SH-SY5Y (cell line): ENCODE results near the gene ARHGEF28.

Source experiments
- GATA2 ChIP-seq: IDR thresholded peaks from 2 replicates; pipeline ENCODE4 v1.6.1; 2011; ENCODE audit warnings: mild to moderate bottlenecking, low read depth, low read length
- GATA3 ChIP-seq: IDR thresholded peaks from 2 replicates; pipeline ENCODE4 v1.6.1; 2011; ENCODE audit warnings: low read depth, mild to moderate bottlenecking, low read length, moderate library complexity

ARHGEF28 gene

GRCh38 chr5:73748510-73749400 lies 122.8 kb downstream of the ARHGEF28 start:
- TF ChIP-seq GATA2 (no peak), GATA3 (no peak)

DNA sequence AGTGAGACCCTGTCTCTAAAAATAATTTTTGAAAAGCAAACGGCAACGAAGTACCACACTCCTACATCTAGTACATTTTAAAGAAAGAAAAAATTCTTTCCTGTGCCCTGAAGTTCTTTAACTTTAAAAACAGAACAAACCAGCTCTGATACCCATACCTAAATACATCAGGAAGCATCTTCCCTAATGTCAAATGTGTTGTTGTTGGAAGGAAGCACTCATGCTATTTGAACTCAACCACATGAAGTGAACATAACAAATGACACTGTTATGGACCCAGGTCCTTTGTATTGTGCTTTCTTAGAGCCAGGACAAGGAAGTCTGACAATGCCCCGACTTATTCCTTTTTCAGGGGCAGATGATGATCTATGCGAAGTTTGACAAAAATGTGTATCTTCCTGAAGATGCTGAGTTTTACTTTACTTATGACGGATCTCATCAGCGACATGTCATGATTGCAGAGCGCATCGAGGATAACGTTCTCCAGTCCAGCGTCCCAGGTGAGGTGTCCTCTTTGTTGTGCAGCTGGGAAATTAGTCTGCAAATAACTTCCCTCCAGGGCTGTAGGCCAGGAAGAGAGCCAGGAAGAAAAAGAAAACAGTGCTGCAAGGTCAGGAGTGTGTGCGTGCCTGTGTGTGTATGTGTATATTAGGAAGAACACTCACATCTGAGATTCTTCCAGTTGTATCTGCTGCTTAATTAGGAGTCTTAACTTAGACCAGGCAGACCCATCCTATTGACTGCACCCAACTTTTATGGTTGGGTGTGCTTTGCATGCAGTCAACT lies 123.7 kb downstream of the ARHGEF28 start:
- no peak for TF ChIP-seq GATA3
- TF ChIP-seq GATA2: no peak

DNA sequence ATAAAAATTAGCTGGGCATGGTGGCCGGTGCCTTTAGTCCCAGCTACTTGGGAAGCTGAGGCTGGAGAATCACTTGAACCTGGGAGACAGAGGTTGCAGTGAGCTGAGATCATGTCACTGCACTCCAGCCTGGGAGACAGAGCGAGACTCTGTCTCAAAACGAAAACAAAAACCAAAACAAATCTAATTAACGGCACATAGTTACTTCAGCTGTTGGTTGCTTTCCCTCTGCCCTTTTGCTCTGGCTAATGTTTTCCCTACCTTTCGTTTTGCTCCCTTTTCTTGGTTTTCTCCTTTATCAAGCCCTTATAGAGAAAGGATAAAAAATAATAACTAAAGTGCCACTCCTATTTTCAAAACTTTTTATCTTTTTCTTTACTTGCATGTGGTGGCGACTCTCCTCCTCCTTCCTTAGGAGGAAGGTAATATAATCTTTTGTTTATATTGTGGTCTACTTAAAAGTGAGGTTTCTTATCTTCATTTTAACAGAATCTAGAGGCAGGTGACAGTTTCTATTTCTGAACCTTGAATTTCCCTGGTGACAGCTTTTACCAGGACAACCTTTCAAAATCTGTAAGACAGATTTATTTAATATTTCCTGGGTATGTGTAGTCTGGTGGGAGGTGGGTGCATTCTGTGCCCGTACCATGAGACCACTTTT lies 125.4 kb downstream of the ARHGEF28 start:
- TF ChIP-seq GATA2 (no peak), GATA3 (no peak)

DNA sequence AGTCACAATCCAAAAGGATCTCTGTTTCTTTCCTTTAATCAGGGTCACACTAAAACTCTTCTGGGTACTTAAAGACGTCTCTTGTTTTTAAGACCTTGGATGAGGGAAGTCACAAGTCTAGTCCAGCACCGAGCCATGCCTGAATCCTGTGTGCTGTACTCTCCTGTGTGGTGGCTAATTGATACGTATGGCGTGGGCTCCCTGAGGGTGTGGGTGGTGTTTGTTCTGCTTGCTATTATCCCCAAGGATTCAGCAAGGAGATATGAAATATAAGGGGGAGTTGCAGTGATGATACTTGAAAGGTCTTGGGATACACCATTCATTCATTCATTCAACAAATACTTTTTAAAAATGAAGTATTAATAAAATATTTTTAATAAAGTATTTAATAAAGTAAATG lies 128.3 kb downstream of the ARHGEF28 start:
- TF ChIP-seq GATA2 (no peak), GATA3 (no peak)

- TF ChIP-seq GATA2: no peak
- TF ChIP-seq GATA3: no peak
Measured at GRCh38 chr5:73757416-73757815, 131.4 kb downstream of the ARHGEF28 start.

- TF ChIP-seq GATA3 (no peak), GATA2 (no peak)
Measured at GRCh38 chr5:73759771-73760170, 133.8 kb downstream of the ARHGEF28 start.

GRCh38 chr5:73763300-73764032 lies 137.5 kb downstream of the ARHGEF28 start:
- no peak for TF ChIP-seq GATA3
- no peak for TF ChIP-seq GATA2

DNA sequence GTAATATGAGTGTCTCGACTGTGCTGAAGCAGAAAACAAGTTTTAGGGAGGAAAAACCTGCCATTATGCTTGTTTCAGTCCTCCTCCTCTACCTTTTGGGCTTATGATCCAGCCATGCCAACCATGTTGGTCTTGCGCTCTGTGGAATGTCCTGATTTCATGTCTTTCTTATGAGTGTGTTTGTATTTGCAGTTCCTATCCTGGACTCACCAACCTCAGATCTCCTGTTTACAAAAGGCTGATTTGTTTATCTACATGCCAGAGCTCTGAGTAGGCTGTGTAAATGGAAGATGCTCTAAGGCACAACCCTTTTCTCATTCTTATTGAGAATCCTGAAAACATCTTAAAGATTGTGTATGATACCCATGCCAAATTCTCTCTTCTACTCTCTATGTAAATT lies 138.6 kb downstream of the ARHGEF28 start:
- TF ChIP-seq GATA3 (no peak), GATA2 (no peak)

DNA sequence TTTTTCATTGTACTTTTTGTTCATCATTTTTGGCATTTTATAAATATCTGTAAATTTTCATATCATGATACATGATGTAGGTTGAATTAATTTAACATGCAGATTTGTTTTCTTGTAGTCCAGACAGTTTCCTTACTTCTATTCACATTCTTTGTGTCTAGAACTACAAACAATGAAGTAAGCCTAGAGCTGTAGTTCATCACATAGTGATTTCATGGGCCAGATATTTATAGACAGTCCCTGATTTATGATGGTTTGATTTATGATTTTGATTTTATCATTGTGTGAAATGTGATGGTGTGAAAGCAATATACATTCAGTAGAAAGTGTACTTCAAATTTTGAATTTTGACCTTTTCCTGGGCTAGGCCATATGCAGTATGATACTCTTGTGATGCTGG lies 139.0 kb downstream of the ARHGEF28 start:
- TF ChIP-seq GATA3 (no peak), GATA2 (no peak)

- TF ChIP-seq GATA3 (no peak), GATA2 (no peak)
Measured at GRCh38 chr5:73766902-73767301, 140.9 kb downstream of the ARHGEF28 start.

DNA sequence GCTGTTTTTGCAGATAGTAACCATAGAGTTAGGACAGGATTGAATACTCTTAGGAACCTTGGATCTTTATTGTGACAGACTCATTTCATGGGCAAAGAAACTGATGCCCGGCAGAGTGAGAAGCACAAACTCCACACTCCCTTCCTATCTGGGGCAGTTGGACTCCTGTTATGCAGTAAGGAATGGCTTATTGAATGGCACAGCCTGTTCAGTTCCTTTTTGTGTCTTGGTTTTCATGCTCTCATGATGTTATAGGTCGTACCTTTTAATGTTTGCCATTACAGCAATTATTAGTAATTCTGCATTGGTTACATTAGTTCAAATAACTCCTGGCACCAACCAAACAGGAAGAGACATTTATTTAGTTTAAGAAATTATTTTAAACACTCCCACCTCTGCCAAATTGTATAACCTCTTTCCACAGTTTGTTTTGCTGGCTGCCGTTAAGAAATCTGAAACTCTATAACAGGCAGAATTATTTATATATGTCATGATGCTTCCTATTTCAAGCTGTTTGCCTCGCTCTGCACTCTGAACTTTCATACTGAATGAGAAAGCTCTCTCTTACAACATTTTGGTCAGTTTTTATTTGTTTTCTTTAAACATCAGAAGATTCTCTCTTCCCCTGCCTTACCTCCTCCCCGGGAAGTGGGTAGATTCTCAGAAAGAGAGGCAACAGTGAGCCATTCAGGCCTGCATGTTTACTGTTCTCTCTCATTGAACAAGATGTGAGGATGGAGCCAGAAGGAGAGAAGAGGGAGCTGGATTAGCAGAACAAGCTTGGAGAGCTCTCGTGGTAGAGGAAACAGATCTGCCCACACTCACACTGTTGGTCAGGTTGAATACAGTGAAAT lies 144.4 kb downstream of the ARHGEF28 start:
- TF ChIP-seq GATA3 (no peak), GATA2 (no peak)

DNA sequence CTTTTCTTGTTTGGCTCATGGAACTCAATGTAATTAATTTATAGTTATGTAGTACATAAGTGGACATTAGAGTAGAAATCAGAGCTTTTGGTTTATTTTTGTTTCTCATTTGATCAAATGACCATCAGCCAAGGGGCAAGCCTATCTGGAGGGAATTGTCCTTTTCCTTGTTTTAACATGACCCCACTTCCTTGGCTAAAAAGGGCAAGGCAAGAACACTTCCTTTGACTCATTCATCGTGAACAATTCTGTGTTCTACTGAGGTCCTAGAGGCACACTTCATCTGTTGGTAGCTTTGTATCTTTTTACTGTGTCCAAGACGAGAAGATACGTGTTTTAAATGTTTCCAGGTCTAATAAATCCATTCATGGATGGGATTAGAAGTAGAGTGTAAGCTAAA lies 148.9 kb downstream of the ARHGEF28 start:
- no peak for TF ChIP-seq GATA3
- TF ChIP-seq GATA2: no peak

DNA sequence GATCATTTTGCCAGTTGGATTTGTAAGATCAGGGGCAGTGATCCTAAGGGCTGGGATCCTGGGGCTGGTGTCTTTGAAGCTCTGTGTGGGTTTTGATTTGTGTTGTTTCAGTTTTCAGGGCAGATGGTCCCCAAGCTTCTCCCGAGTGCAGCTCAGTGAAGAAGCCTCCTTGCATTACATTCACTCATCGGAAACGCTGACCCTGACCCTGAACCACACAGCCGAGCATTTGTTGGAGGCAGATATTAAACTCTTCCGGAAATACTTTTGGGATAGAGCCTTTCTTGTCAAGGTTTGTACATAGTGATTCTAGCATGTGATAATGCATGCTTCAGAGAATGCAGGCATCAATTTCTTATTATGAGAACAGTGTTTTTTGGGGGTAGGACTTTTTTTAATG lies 150.4 kb downstream of the ARHGEF28 start:
- TF ChIP-seq GATA3 (no peak), GATA2 (no peak)
